Epithelial cell of esophagus (primary cell): Measurements from ENCODE around the gene RNF144B.
A peak's percentile ranks its signal among the peaks of the same experiment; 100 is the strongest.
"Not testable (repeated sequence)": the region's sequence is repeated elsewhere in the genome, so short reads cannot be mapped to it uniquely, and the experiment has no call there.

Experiments used
- DNase-seq: peaks from one replicate; pipeline ENCODE4 v3.0.0; 2010; ENCODE audit warnings: low read depth
- H3K4me3 ChIP-seq: 2 replicates; pipeline ENCODE4 v1.5.1; 2011; ENCODE audit warnings: mild to moderate bottlenecking, low read length, control low read depth
- TF ChIP-seq, protein P1 (sequence below): IDR thresholded peaks from 2 replicates; pipeline ENCODE4 v1.5.1; 2011; ENCODE audit warnings: low read depth, mild to moderate bottlenecking, low read length, control low read depth, inconsistent platforms; ENCODE audit not compliant: insufficient read depth; ENCODE audit errors: missing control alignments

Gene RNF144B

DNA sequence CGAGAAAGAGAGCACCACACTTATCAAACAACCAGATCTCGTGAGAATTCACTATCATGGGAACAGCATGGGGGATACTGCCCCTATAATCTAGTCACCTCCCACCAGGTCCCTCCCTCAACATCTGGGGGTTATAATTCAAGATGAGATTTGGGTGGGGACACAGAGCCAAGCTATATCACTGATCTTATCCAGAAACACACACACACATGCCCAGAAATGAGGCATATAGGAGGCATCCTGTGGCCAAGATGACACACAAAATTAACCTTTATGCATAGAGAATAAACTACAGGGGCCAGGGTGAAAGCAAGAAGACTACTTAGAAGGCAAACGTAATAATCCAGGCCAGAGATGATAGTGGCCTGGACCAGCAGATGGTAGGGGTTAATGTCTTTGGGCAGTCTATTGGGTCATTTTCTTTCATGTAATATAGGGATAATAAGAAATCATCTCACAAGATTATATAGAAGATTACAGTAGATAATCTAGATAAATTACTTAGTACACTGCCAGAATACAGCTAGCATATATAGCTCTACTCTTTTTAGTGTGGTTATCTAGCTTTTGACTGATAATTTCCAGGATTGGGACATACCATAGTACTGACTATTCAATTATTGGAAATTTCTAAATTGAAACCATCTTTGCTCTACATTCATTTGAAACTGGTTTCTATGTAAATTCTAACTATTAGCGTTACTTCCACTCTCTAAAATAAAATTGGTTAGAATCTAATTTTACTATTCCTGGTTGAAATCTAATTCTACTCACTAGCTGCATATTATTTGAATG, 20.0 kb downstream of the RNF144B start:
- no peak overlapping the region for H3K4me3 ChIP-seq
- no peak for DNase-seq
- TF ChIP-seq, protein P1, sequence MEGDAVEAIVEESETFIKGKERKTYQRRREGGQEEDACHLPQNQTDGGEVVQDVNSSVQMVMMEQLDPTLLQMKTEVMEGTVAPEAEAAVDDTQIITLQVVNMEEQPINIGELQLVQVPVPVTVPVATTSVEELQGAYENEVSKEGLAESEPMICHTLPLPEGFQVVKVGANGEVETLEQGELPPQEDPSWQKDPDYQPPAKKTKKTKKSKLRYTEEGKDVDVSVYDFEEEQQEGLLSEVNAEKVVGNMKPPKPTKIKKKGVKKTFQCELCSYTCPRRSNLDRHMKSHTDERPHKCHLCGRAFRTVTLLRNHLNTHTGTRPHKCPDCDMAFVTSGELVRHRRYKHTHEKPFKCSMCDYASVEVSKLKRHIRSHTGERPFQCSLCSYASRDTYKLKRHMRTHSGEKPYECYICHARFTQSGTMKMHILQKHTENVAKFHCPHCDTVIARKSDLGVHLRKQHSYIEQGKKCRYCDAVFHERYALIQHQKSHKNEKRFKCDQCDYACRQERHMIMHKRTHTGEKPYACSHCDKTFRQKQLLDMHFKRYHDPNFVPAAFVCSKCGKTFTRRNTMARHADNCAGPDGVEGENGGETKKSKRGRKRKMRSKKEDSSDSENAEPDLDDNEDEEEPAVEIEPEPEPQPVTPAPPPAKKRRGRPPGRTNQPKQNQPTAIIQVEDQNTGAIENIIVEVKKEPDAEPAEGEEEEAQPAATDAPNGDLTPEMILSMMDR: no peak

DNA sequence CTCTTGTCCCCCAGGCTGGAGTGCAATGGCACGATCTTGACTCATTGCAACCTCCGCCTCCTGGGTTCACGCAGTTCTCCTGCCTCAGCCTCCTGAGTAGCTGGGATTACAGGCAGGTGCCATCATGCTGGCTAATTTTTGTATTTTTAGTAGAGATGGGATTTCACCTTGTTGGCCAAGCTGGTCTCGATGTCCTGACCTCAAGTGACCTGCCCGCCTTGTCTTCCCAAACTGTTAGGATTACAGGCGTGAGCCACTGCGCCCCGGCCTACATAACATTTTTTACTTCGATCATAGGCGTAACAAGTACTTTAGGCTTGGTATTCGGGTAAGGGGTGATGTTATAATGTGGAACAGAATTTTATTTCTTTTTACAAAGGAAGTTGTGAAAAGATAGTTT, 22.5 kb downstream of the RNF144B start:
- not testable (repeated sequence) for DNase-seq, H3K4me3 ChIP-seq

DNA sequence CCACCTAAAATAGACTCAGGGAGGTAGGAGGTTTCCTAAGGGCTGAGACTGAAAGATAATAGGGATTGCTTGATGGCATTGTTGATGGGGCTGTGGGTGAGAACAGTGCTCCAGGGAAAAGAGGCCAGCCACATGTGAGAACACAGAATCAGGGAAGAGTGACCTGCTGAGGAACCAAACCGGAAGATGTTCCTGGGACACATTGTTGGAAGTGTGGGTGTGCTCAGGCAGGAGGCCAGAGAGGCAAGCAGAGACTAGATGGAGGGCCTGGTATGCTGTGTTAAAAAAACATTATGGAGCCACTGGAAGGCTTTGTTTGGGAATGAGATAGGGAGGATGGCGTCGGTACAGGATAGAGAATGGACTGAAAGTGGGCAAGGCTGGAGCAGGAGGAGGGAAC, 23.3 kb downstream of the RNF144B start:
- H3K4me3 ChIP-seq: no peak overlapping the region
- TF ChIP-seq, protein P1: no peak
- DNase-seq: peak; percentile 75

DNA sequence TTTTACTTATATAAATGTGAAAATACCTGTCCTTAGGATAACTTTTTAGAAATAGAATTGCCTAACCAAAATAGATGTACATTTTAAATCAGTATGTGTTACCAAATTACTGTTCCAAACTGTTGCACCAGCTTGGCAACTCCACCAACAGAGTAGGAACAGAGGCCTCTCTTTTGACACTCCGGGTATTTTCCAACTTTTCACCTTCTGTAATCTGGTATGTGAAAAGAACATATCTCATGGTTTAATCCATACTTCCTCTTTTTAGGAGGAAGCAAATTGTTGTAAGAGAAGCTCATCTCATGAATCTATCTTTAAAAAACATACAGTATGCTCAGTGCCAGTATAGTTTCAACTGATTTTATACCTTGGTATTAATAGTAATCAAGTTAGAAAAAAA, 24.9 kb downstream of the RNF144B start:
- H3K4me3 ChIP-seq: no peak overlapping the region
- no peak for DNase-seq
- TF ChIP-seq, protein P1: no peak

DNA sequence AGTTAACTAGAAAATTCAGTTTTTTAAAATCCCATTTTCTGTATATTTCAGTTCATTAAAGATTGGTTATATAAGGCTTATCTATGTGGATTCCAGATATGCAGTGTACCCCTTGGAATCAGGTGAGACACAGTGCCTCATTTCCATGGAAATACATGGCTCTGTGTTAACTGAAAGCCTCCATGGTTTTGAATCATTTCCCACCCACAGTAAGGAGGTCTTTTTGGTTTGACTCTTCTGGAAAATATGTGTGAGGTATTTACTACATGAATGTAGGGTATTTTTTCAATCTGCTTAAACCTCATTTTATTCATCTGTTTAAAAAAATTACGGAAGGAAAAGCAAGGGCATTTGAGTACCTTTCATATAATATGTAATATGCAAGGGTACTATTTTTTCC, 25.5 kb downstream of the RNF144B start:
- H3K4me3 ChIP-seq: no peak overlapping the region
- TF ChIP-seq, protein P1: no peak
- no peak for DNase-seq

DNA sequence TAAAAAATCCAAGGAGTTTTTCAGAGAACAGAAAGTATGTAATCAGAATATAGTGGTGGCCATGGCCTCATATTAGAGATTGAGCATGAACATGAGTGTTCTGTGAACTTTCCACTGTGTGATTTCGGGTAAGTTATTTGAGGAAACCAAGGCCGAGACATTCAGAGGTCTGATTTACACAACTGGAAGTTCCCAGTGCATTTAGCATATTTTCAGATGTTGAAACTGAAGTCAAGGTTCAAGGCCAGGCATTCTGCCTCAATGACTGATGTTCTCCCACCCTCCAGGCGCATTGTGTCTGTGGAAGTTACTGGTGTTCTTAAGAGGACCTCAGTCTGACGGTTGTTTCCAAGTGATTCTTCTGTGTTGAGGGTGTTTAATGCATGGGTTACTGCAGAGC, 26.2 kb downstream of the RNF144B start:
- TF ChIP-seq, protein P1: no peak
- H3K4me3 ChIP-seq: no peak overlapping the region
- no peak for DNase-seq

DNA sequence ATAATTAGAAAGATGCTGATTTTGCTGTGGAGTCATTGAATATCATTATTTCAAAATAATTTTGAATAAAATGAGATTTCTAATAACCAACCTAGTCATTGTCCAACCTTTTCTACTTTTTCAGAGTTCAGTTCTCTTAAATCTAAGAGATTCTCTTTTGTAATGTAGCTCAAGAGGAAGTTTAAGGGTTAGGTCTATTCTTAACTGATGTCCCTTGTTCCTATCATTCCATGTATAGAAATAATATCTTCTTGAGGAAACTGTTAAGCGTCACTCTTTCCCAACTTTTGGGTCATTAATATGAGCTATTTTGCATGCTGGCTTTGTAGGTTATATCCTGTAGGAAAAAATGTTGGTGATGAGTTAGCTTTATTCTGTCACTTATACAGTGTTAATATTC, 27.0 kb downstream of the RNF144B start:
- TF ChIP-seq, protein P1: no peak
- DNase-seq: no peak
- H3K4me3 ChIP-seq: no peak overlapping the region
